Type B pancreatic cell (in vitro differentiated cells): ENCODE data around the gene SETSIP. TPM values are rescaled to one million over a fixed set of nuclear protein-coding genes. Genes with fewer than 3 reads are reported as not detected.

ENCODE experiments used
- DNase-seq: peaks from one replicate; pipeline ENCODE4 v3.0.0; 2021; ENCODE audit warnings: mixed read lengths; ENCODE audit not compliant: unreplicated experiment; ENCODE audit errors: extremely low spot score
- H3K27ac Mint-ChIP-seq: 2 replicates; pipeline ENCODE4 v1.8.0; 2021; ENCODE audit warnings: mild to moderate bottlenecking, mixed read lengths
- H3K27me3 Mint-ChIP-seq: 2 replicates; pipeline ENCODE4 v1.8.0; 2021; ENCODE audit warnings: mixed read lengths
- H3K36me3 Mint-ChIP-seq: 2 replicates; pipeline ENCODE4 v1.8.0; 2021; ENCODE audit warnings: mixed read lengths
- H3K4me1 Mint-ChIP-seq: one replicate; pipeline ENCODE4 v1.8.0; 2021; ENCODE audit warnings: mixed read lengths; ENCODE audit not compliant: unreplicated experiment
- H3K4me3 Mint-ChIP-seq: 2 replicates; pipeline ENCODE4 v1.8.0; 2021; ENCODE audit warnings: mild to moderate bottlenecking, mixed read lengths
- H3K9me3 Mint-ChIP-seq: 2 replicates; pipeline ENCODE4 v1.8.0; 2021; ENCODE audit warnings: mixed read lengths
- total RNA-seq: library from RNA; stranded (reverse); gene quantifications from 2 replicates; pipeline ENCODE4 v1.2.1, GENCODE V29; 2021; ENCODE audit warnings: low replicate concordance
- TF ChIP-seq, protein P1 (sequence below): fragments of 200-600 bp; sonication (generic); conservative IDR thresholded peaks from 2 replicates; pipeline ENCODE4 v1.5.0; 2021; ENCODE audit warnings: antibody characterized with exemption, mild to moderate bottlenecking

The SETSIP gene
- total RNA-seq, 1 donor from 2014 or later: not detected

DNA sequence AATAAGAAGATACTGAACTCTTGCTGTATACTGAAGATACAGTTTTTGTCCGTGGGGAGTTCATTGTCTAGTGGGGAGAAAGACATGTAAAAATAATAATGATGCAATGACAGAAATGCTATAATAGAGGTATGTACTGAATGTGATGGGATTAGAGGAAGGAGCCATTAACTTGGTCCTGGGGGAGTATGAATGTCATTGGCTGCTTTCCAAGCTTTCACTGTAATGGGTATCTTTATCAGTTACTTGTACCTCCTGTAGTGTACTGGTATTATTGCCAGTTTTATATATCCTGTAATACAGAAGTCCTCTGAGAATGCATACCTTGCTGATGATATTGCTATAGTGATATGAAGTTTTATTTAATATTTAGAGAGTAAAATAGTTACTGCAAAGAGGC is 12.3 kb upstream of the SETSIP start:
- TF ChIP-seq, protein P1, sequence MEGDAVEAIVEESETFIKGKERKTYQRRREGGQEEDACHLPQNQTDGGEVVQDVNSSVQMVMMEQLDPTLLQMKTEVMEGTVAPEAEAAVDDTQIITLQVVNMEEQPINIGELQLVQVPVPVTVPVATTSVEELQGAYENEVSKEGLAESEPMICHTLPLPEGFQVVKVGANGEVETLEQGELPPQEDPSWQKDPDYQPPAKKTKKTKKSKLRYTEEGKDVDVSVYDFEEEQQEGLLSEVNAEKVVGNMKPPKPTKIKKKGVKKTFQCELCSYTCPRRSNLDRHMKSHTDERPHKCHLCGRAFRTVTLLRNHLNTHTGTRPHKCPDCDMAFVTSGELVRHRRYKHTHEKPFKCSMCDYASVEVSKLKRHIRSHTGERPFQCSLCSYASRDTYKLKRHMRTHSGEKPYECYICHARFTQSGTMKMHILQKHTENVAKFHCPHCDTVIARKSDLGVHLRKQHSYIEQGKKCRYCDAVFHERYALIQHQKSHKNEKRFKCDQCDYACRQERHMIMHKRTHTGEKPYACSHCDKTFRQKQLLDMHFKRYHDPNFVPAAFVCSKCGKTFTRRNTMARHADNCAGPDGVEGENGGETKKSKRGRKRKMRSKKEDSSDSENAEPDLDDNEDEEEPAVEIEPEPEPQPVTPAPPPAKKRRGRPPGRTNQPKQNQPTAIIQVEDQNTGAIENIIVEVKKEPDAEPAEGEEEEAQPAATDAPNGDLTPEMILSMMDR: no peak
- Mint-ChIP-seq H3K27me3 (no peaks in the 10 kb centered on the region), H3K4me1 (no peaks in the 10 kb centered on the region), H3K27ac (no peak overlapping the region), H3K4me3 (no peak overlapping the region), H3K9me3 (peaks cover 21% of the 10 kb centered on the region), H3K36me3 (peaks cover 10% of the 10 kb centered on the region)
- no peak for DNase-seq

DNA sequence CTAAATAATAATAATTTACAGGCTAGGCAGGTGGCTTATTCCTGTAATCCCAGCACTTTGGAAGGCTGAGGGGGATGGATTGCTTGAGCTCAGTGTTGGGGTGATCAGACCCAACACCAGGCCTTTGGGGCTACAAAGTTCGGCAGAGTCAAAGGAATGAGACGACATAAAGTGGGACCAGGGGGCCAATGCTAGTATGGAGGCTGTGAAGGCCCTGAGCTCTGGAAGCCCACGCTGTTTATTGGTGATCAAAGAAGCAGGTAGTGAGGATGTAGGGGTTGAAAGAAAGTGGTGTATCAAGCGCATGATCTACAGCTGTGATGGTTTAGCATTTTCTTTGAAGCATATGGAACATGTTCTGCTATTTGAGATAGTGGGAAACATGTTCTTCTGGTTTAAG is 10.5 kb upstream of the SETSIP start:
- TF ChIP-seq, protein P1: no peak
- Mint-ChIP-seq H3K27ac (no peak overlapping the region), H3K4me3 (no peak overlapping the region)

DNA sequence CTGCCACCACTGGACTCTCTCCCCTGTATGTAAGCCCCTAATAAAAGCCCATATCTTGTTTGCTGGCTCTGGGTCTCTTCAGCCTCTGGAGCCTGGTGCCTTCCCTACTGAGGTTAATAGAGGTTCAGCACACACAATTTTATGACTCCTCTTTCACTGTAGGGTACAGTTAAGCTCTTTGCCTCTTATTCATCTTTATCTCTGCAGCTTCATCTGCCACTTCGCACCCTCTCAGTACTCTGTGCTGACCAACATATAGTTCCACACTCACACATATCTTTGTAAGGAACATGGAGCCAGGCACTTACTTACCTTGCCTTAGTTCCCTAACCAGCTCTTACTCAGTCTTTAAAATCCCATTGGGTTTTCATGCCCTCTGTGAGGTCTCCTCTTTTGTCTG is 9.4 kb upstream of the SETSIP start:
- no peak for DNase-seq
- Mint-ChIP-seq H3K27me3 (no peaks in the 10 kb centered on the region), H3K4me3 (no peak overlapping the region), H3K4me1 (no peaks in the 10 kb centered on the region), H3K9me3 (peaks cover 21% of the 10 kb centered on the region), H3K36me3 (peaks cover 10% of the 10 kb centered on the region), H3K27ac (no peak overlapping the region)
- TF ChIP-seq, protein P1: no peak

More for the DNA sequence above, 10.5 kb upstream of the SETSIP start:
- Mint-ChIP-seq H3K4me1 (no peaks in the 10 kb centered on the region), H3K36me3 (peaks cover 10% of the 10 kb centered on the region), H3K9me3 (peaks cover 21% of the 10 kb centered on the region), H3K27me3 (no peaks in the 10 kb centered on the region)
- no peak for DNase-seq

DNA sequence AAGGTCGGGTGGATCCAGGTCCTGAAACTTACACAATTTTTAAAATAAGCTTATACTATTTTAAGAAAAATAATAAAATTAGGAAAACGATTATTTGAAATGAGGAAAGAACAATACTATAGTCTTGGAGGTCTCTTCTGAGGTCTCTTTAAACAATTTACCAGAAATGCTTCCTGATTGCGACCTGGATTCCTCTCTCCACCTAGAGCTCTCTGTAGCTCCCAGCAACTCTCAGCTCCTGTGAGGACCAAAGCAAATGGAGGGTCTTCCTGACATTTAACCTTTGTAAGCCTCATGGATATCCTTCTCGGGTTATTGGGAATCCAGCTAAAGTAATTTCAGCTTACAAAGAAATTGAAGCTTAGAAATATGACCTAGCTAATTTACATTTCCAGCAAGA is 5.8 kb upstream of the SETSIP start:
- peaks cover 6% of the 10 kb centered on the region for H3K36me3 Mint-ChIP-seq
- no peaks in the 10 kb centered on the region for H3K4me1 Mint-ChIP-seq
- DNase-seq: no peak
- H3K27ac Mint-ChIP-seq: peak overlapping the region; percentile 65
- H3K27me3 Mint-ChIP-seq: no peaks in the 10 kb centered on the region
- H3K4me3 Mint-ChIP-seq: peak overlapping the region; percentile 98
- TF ChIP-seq, protein P1: no peak
- peaks cover 13% of the 10 kb centered on the region for H3K9me3 Mint-ChIP-seq

DNA sequence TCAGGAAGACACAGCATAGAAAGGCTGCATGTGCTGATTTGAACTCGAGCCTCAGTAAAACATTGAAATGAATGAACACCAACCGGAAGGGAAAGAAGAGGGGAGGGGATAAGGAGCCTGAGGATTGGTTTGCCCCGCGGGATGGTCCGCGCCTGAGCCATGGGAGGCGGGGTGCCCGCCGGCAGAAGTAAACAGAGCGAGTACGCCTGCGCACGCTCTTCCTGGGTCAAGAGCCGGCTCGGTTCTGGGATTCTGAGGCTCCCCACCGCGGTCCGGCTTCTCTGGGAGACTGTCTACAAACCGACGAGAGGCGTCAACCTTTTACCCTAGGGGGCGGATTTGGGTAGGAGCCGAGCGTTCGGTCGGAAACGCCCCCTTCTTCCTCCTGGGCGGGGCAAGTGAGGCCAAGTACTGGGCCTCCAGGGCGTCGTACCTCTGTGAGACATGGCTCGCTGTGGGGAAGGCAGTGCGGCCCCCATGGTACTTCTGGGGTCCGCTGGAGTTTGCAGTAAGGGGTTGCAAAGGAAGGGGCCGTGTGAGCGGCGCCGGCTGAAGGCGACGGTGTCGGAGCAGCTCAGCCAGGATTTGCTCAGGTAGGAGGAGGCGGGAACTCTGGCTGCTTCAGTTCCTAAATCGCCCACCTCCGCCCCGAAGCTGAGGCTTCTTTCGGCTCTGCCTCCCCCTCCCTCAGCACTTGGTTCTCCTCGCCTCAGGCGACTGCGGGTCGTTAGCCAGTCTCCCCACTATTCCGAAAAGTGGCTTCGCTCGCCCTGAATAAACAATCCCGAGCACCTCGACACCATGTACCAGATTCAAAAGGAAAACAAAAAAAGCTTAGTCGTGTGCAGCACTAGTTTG is 5.1 kb upstream of the SETSIP start, which contains the start of gene BTBD8:
BTBD8 (plus strand) TSS at position 218 of the 858 bp plus-strand sequence; CDS start at position 445, 227 bp downstream.
- peak within 1 kb of the TSS; percentile 98 for H3K4me3 Mint-ChIP-seq
- H3K27ac Mint-ChIP-seq: peak within 1 kb of the TSS; percentile 65
- peak; percentile 79 for DNase-seq
- H3K9me3 Mint-ChIP-seq: peaks cover 13% of the 10 kb centered on the region
- TF ChIP-seq, protein P1: peak; percentile 17
- peaks cover 6% of the 10 kb centered on the region for H3K36me3 Mint-ChIP-seq
- no peaks in the 10 kb centered on the region for H3K4me1 Mint-ChIP-seq
- no peaks in the 10 kb centered on the region for H3K27me3 Mint-ChIP-seq
